GM12878 (cell line): ENCODE data around the gene RRAGA. TPM values are rescaled to one million over a fixed set of nuclear protein-coding genes. Genes with fewer than 3 reads are reported as not detected.

Source experiments
- ATAC-seq: fragments of 200-7000 bp; cut with Tn5 transposase; 3 replicates; pipeline ENCODE4 v1.9.1; 2020; ENCODE audit warnings: mild to moderate bottlenecking, moderate library complexity
- BruUV-seq: library from RNA; stranded (reverse); fragments of 400-500 nt; replicated peaks from 2 replicates; lab custom pipeline; 2021; lab: Mats Ljungman, UMichigan
- CTCF ChIA-PET: fragments of 300-600 bp; sonication (Branson Sonifier 250); formaldehyde crosslinking; extraction: SDS; loops from one replicate; lab custom pipeline; 2021; ENCODE audit warnings: inconsistent platforms; lab: Yijun Ruan, JAX
- POLR2A ChIA-PET: fragments of 350-600 bp; formaldehyde crosslinking; extraction: SDS; loops from one replicate; lab custom pipeline; 2021; ENCODE audit warnings: inconsistent platforms; lab: Charles Lee
- RAD21 ChIA-PET: fragments of 300-600 bp; sonication (Branson Sonifier 250); formaldehyde crosslinking; loops from one replicate; lab custom pipeline; 2023; ENCODE audit warnings: antibody characterized with exemption; ENCODE audit not compliant: unreplicated experiment; lab: Charles Lee
- SMC1A ChIA-PET: fragments of 300-600 bp; sonication (Branson Sonifier 250); formaldehyde crosslinking; loops from one replicate; lab custom pipeline; 2023; ENCODE audit not compliant: unreplicated experiment, uncharacterized antibody; lab: Charles Lee
- DNase-seq: peaks from one replicate; pipeline ENCODE4 v3.0.0-alpha.2; 2011; ENCODE audit warnings: low read depth, low spot score
- FAIRE-seq: peaks from 3 replicates; lab custom pipeline; 2011; peaks lifted over from hg19 to GRCh38; lab: Jason Lieb, UNC
- H2AFZ ChIP-seq: 2 replicates; pipeline ENCODE4 v1.6.0; 2011; ENCODE audit warnings: low read depth, low read length, control low read depth; ENCODE audit not compliant: control insufficient read depth
- H3K27ac ChIP-seq: 2 replicates; pipeline ENCODE4 v1.5.1; 2011; ENCODE audit warnings: control low read depth; ENCODE audit not compliant: control insufficient read depth, insufficient read depth
- H3K27me3 ChIP-seq, 2 experiments: replicated peaks in 1 of 2; 2 replicates each; pipeline versions ENCODE4 v1.6.0 to v1.6.1; 2011; ENCODE audit warnings: low read length in 1 of 2; ENCODE audit not compliant: control insufficient read depth in 2 of 2, insufficient read depth in 2 of 2
- H3K36me3 ChIP-seq, 2 experiments: 2 replicates each; pipeline ENCODE4 v1.5.1; 2011; ENCODE audit warnings: low read length in 1 of 2; ENCODE audit not compliant: control insufficient read depth in 2 of 2, insufficient read depth in 2 of 2
- H3K4me1 ChIP-seq: 2 replicates; pipeline ENCODE4 v1.6.1; 2011; ENCODE audit warnings: mild to moderate bottlenecking, low read length, moderate library complexity, mixed read lengths; ENCODE audit not compliant: control insufficient read depth, insufficient read depth
- H3K4me2 ChIP-seq: 2 replicates; pipeline ENCODE4 v1.6.0; 2011; ENCODE audit warnings: control low read depth; ENCODE audit not compliant: control insufficient read depth, insufficient read depth
- H3K4me3 ChIP-seq: fragments of 200-600 bp; sonication (generic); 2 replicates; pipeline ENCODE4 v1.5.1; 2016
- H3K79me2 ChIP-seq: 2 replicates; pipeline ENCODE4 v1.6.0; 2011; ENCODE audit warnings: low read length; ENCODE audit not compliant: control insufficient read depth, insufficient read depth
- H3K9ac ChIP-seq: 2 replicates; pipeline ENCODE4 v1.8.0; 2011; ENCODE audit warnings: low read length, control low read depth, mixed read lengths; ENCODE audit not compliant: control insufficient read depth, insufficient read depth
- H3K9me3 ChIP-seq: replicated peaks from 3 replicates; pipeline ENCODE4 v1.5.1; 2011; ENCODE audit warnings: mild to moderate bottlenecking, low read length; ENCODE audit not compliant: control insufficient read depth, insufficient read depth
- H4K20me1 ChIP-seq: 2 replicates; pipeline ENCODE4 v1.6.0; 2011; ENCODE audit not compliant: control insufficient read depth, insufficient read depth
- BACH1 ChIP-seq: fragments of 450-650 bp; IDR thresholded peaks from 2 replicates; pipeline ENCODE4 v1.6.1; 2017; ENCODE audit warnings: mild to moderate bottlenecking, borderline replicate concordance
- E2F8 ChIP-seq: fragments of 450-650 bp; IDR thresholded peaks from 2 replicates; pipeline ENCODE4 v1.6.1; 2018; ENCODE audit warnings: mild to moderate bottlenecking, low read depth, moderate library complexity; ENCODE audit not compliant: partially characterized antibody
- GATAD2B ChIP-seq: fragments of 450-650 bp; conservative IDR thresholded peaks from 2 replicates; pipeline ENCODE4 v1.6.1; 2017; ENCODE audit warnings: low read depth, mild to moderate bottlenecking, moderate library complexity
- NR2F1 ChIP-seq: fragments of 450-650 bp; conservative IDR thresholded peaks from 2 replicates; pipeline ENCODE4 v1.6.1; 2017; ENCODE audit warnings: mild to moderate bottlenecking
- WGBS: methylation state at CpG from one replicate; pipeline ENCODE4 v1.1.6; 2016; ENCODE audit warnings: low lambda C conversion rate; ENCODE audit not compliant: insufficient replicate concordance, insufficient coverage; ENCODE audit errors: missing lambda C conversion rate; 5-methylcytosine and 5-hydroxymethylcytosine counted together
- in situ Hi-C: fragments of 300-500 bp; cut with MboI; formaldehyde crosslinking; loops from 9 replicates; pipeline ENCODE4 v1.14.3; 2018; ENCODE audit warnings: mixed read lengths
- intact Hi-C: fragments of 100-400 bp; cut with micrococcal nuclease; formaldehyde crosslinking; loops from one replicate; pipeline ENCODE4 v1.14.2; 2022; ENCODE audit not compliant: unreplicated experiment
- polyA plus RNA-seq, 11 experiments: library from polyadenylated mRNA; depleted of rRNA in 4 of 11; unstranded in 6 of 11; stranded (reverse) in 5 of 11; fragments of >200 nt; fragmentation: Nextera tagmentation in 4 of 11; fragmentation: Illumina TruSeq in 1 of 11; extraction: Ambion mirVana in 4 of 11; extraction: Trizol in 1 of 11; gene quantifications; 1 replicate in 1 of 11; 2 replicates in 10 of 11; pipeline versions ENCODE4 v1.2.1 to v1.2.3, GENCODE V29; 2011 to 2016; ENCODE audit warnings: inconsistent platforms in 2 of 11, missing spikeins in 2 of 11, low read depth in 1 of 11
- total RNA-seq, 4 experiments: library from RNA; depleted of rRNA in 3 of 4; stranded (reverse); fragments of >200 nt in 3 of 4; fragmentation: Illumina TruSeq in 1 of 4; extraction: Trizol in 1 of 4; gene quantifications; 2 replicates each; pipeline versions ENCODE4 v1.2.1 to v1.2.3, GENCODE V29; 2013 to 2021
- TF ChIP-seq, protein P1 (sequence below): fragments of 450-650 bp; IDR thresholded peaks from 2 replicates; pipeline ENCODE4 v1.6.1; 2017; ENCODE audit warnings: low read depth, mild to moderate bottlenecking, moderate library complexity

Gene RRAGA
- total and polyA plus RNA-seq, 10 of the 15 experiments (the other 5 are each of a cell fraction or from before 2014, with no cell fraction given) = 10.1 to 74.6 (median 37.9) TPM

GRCh38 chr9:19026375-19026774 is 22.9 kb upstream of the RRAGA start (continued):
- TF ChIP-seq, protein P1, sequence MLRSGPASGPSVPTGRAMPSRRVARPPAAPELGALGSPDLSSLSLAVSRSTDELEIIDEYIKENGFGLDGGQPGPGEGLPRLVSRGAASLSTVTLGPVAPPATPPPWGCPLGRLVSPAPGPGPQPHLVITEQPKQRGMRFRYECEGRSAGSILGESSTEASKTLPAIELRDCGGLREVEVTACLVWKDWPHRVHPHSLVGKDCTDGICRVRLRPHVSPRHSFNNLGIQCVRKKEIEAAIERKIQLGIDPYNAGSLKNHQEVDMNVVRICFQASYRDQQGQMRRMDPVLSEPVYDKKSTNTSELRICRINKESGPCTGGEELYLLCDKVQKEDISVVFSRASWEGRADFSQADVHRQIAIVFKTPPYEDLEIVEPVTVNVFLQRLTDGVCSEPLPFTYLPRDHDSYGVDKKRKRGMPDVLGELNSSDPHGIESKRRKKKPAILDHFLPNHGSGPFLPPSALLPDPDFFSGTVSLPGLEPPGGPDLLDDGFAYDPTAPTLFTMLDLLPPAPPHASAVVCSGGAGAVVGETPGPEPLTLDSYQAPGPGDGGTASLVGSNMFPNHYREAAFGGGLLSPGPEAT = peak; percentile 63; the same call in 1 of the 2 replicates

DNA sequence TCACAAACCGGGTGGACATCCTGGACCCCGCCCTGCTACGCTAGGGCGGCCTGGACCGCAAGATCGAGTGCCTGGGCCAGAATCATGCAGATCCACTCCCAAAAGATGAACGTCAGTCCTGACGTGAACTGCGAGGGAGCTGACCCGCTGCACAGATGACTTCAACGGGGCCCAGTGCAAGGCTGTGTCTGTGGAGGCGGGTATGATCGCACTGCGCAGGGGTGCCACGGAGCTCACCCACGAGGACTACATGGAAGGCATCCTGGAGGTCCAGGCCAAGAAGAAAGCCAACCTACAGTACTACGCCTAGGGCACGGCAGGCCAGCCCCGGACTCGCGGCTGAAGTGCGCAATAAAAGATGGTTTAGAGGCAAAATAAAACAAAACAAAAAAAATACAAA is 21.4 kb upstream of the RRAGA start:
- H4K20me1 ChIP-seq = no peaks in the 10 kb centered on the region
- POLR2A ChIA-PET = no interaction called here
- no peak for ATAC-seq
- SMC1A ChIA-PET = interaction anchor here (1.0 to 4.8 kb wide), 9 partner anchors 146 to 773 kb away, joined by 3 to 30 read pairs (median 5); no protein-coding TSS in a partner anchor
- no peaks in the 10 kb centered on the region for H3K9me3 ChIP-seq
- H3K27ac ChIP-seq = no peak overlapping the region
- H3K79me2 ChIP-seq = no peaks in the 10 kb centered on the region
- in situ Hi-C loops (loop anchor here (5.0 to 25.0 kb wide), 2 partner anchors 766 to 1216 kb away; no protein-coding TSS in a partner anchor), intact Hi-C loops (loop anchor here (5.0 to 10.0 kb wide), 3 partner anchors 203 to 586 kb away; no protein-coding TSS in a partner anchor)
- H3K4me2 ChIP-seq = no peak overlapping the region
- H3K27me3 ChIP-seq = no peaks in the 10 kb centered on the region
- H3K9ac ChIP-seq = no peak overlapping the region
- TF ChIP-seq BACH1 (no peak), E2F8 (no peak), GATAD2B (no peak), NR2F1 (no peak)
- CTCF ChIA-PET = interaction anchor here (0.6 to 5.4 kb wide), 18 partner anchors 10 to 1217 kb away, joined by 3 to 70 read pairs (median 5); no protein-coding TSS in a partner anchor
- WGBS = 75% methylated on average over 22 of the region's 22 CpGs
- H3K36me3 ChIP-seq = no peaks in the 10 kb centered on the region
- no peak overlapping the region for H2AFZ ChIP-seq
- RAD21 ChIA-PET = interaction anchor here (0.8 to 5.2 kb wide), 6 partner anchors 21 to 773 kb away, joined by 3 to 38 read pairs (median 6); partner anchors contain the start of gene RRAGA
- FAIRE-seq = no peak
- no peak for DNase-seq
- no TSS peak for BruUV-seq
- H3K4me3 ChIP-seq = no peak overlapping the region
- peaks cover 3% of the 10 kb centered on the region; the same call in 1 of the 2 replicates for H3K4me1 ChIP-seq
